ENCODE measurements around the gene OR9Q1.
"Not testable (repeated sequence)": the region's sequence is repeated elsewhere in the genome, so short reads cannot be mapped to it uniquely, and the experiment has no call there.

The OR9Q1 gene

GRCh38 chr11:58142761-58143160, 119.1 kb downstream of the OR9Q1 start:
- DNase-seq, result no peak

GRCh38 chr11:58152781-58153180, 129.1 kb downstream of the OR9Q1 start:
- DNase-seq, result no peak

- no peak for DNase-seq
Observed at GRCh38 chr11:58164389-58164788, 140.7 kb downstream of the OR9Q1 start.

DNA sequence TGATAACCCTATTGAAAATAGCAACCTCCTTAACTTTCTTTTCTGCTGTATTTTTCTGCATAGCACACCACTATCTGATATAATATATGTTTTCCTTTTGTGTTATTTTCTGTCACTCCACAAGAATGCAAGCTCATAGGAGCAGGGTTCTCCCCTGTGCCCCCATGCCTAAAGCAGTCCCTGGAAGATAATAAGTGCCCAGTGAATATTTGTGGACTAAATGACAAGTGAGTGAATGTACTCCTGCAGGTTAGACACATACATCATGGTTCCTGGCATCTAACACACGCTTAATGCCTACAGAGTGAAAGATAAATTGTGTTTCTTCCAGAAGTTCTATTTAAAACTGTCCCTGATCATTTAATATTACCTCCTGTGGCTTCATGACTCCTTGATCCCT, 141.3 kb downstream of the OR9Q1 start:
- no peak for DNase-seq

- no peak for DNase-seq
Observed at GRCh38 chr11:58165504-58166106, 141.9 kb downstream of the OR9Q1 start.

DNA sequence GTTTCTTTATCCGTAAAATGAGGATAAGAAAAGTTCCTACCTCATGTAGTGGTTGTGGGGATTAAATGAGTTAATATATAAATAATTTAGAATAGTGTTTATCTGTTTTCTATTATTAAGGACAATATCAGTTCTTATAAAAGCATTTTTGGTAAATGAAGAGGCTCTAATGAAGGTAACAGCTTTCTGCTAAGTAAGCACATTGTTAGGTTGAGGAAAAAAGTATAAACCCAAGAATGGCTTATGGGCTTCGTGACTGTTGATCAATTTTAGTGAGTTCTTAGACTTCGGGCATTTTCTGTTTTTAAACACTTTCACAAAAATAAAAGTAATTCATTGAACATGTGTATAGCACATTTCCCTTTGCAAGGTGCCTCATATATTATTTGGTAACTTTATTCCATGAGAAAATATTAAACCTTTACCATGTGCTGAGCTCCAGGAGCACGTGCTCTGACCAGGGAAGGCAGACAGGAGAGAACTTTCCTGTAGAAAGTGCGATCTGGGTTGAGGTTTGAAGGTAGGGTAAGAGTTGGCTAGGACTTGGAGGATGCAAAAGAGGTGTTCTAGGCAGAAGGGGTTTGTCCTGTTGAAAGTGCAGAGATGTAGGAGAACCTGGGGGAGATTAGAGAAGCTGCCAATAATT, 153.9 kb downstream of the OR9Q1 start:
- no peak for DNase-seq

GRCh38 chr11:58178444-58178843, 154.8 kb downstream of the OR9Q1 start:
- no peak for DNase-seq

GRCh38 chr11:58179648-58180047, 156.0 kb downstream of the OR9Q1 start:
- DNase-seq, result no peak

GRCh38 chr11:58186938-58187337, 163.3 kb downstream of the OR9Q1 start:
- DNase-seq, result no peak

DNA sequence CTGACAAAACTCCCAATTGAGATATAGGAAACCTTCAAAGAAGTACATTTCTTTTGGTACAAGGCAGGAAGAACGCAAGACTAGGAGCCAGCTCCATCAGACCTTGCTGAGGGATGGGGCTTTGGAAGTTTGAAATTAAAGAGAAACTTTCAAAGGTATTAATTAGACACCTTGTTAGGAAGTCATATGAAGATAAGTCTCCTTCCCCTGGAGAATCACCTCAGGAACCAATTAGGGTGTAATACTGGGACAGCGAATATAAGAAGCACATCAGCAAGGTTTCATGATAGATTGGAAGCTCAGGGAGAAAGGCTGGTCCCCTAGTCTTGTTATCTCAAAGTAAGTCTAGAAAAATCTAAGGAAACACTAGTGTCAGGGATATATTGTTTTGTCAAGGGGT, 165.1 kb downstream of the OR9Q1 start, which contains the start of gene OR9Q2:
Gene OR9Q2, plus strand, starts transcription at position 301 of the 400 bp plus-strand sequence. CDS start 1,421 bp downstream, outside the sequence.
- no peak for DNase-seq

DNA sequence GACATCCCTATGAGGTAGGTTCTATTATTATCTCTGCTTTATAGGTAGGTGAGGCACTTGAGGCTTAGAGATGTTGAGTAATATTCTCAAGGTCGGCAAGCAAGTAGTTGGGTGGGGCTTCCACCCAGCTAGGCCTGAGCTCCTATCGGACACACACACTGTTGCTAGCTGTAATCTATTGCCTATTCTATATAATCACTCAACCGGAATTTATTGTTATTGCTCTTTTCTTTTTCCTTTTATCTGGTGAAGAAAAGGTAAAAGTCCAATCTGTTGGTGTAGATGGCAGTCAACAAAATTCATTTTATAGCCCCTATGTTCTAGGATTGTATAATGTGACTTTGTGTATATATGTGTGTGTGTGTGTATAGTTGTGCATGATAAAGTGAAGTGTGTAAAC, 168.5 kb downstream of the OR9Q1 start:
- no peak for DNase-seq

DNA sequence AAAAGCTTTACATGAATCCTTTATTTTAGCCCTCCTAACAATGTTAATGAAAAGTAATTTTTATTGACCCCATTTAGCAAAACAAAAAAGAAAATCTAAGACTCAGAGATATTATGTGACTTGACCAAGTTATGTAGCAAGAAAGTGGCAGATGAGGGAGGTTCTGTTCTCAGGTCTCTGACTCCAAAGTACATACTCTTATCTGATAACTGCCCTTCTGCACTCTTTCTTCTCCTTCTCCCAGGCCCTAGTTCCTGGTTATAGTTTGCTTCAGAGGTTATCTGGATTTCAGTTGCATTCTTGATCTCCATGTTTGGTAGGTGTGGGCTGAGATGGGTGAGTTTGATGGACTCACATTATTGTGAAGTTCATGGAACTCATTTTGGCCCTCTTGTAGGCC, 169.7 kb downstream of the OR9Q1 start:
- no peak for DNase-seq

- DNase-seq, result no peak
Observed at GRCh38 chr11:58195939-58196338, 172.3 kb downstream of the OR9Q1 start.

DNA sequence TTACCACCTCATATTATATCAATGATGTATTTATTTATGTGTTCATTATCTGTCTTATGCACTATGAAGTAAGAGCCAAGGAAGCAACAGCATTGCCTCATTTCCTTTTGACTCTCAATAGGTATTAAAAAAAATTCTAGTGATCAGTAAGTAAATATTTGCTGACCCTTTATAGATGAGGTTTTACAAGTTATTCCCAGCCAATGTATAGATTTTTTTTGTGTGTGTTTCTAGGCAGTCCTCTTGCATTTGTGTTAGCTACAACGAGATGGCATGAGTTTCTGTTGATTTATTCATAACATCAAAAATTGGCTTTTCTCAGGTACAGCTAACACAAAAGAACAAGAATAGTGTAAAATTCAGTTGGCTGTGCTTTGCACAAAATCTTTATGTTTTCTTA, 175.6 kb downstream of the OR9Q1 start:
- no peak for DNase-seq

DNA sequence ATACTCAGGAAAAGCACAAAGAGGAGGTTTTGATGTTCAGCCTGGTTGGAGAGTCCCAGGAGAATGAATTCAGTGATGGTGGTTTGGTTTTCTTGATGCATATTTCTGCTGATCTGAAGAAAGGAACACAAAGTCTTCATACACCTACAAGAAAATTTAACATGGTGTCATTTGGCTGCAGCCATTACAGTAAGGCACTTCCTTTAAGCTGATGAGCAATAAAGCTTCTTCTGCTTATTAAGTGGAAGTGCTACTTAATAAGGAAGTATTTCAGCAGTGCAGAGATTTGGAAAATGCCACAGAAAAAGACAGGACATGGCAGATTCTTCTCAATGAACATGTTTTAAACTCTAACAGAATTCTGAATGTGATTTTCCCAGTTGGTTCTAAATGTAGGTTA, 180.4 kb downstream of the OR9Q1 start, which contains the start of gene OR1S2:
Gene OR1S2, minus strand, starts transcription at position 101 of the 400 bp plus-strand sequence. Its CDS starts 0 bp downstream, at position 101.
- no peak for DNase-seq

DNA sequence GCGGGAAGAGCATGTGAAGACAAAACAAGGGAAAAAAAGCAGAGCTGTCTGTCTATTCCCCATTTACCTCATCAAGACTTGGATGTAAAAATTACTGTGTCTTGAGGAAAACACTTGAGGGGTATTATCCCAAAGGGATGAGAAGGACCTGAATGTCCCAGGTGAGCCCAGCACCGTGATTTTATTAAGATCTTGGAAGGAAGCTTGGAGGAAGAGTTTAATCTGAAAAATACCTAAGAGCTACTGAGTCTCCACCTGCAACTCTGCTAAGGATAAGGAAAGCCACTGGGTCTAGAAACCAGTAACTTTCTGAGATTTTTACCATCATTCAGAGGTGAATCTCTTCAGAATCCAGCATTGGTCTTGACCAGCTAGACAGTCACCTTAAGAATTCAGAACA, 188.7 kb downstream of the OR9Q1 start, which contains the start of gene OR1S1:
Gene OR1S1, plus strand, starts transcription at position 301 of the 400 bp plus-strand sequence.
- not testable (repeated sequence) for DNase-seq

DNA sequence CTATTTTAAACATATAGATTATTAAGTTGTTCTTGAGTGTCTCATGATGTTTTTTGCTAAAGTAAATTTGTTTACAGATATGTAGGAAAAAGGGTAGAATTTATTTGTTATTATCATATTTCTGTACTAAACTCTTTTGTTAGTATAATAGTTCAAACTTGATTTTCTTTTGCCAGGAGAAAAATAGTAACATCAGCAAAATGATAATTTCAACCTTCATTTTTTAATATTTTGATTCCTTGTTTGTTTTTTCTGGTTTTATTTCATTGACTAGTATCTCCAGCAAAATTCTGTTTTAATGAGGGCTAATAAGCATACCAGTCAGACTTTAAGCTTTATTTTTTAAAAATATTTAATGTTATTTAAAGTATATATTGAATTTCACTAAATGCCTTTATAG, 192.8 kb downstream of the OR9Q1 start:
- DNase-seq, result no peak

DNA sequence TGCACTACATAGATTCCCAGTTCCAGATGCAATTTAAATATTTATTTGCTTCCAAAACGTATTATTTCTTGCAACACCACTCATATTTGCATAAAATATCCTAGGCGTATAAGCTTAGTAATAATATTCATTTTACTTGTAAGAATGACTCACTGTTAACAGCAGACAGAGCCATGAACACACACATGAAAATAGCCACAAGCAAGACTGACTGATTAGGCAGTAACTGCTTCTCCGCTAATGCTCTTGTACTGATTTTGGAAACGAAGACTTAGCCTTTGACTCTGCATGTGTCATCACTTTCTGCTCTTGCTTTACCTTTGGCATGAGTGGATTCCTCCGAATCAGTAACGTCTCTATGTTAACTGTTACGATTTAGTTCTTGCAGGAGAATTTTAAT, 199.0 kb downstream of the OR9Q1 start:
- DNase-seq, result no peak

DNA sequence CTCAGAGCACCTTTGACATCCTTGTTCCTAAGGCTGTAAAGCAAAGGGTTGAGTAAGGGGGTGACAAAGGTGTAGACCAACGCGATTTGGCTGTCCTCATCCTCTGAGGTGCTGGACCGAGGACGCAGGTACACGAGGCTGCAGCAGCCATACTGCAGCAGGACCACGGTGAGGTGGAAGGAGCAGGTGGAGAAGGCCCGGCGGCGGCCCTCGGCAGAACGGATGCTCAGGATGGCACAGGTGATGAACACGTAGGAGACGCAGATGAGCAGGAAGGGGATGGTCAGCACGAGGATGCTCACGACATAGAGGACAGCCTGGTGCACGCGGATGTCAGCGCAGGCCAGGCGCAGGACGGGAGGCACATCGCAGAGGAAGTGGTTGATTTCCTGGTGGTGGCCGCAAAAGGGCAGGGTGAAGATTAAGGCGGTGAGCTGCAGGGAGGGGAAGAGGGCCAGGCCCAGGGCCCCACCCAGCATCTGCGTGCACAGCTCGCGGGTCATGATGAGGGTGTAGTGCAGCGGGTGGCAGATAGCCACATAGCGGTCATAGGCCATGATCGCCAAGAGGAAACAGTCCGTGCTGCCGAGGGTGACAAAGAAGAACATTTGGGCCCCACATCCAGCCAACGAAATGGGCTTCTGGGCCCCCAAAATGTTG, 204.4 kb downstream of the OR9Q1 start:
- DNase-seq, result no peak
